GM12865 (cell line): ENCODE results near the gene SST.

Experiments used
- DNase-seq: peaks from one replicate; pipeline ENCODE4 v3.0.0; 2010; ENCODE audit warnings: low read depth
- H3K4me3 ChIP-seq: 2 replicates; pipeline ENCODE4 v1.5.1; 2011; ENCODE audit warnings: mild to moderate bottlenecking, low read depth, low read length, control low read depth
- CTCF ChIP-seq: IDR thresholded peaks from 2 replicates; pipeline ENCODE4 v1.5.1; 2011; ENCODE audit warnings: low read length, control low read depth, low read depth, inconsistent platforms; ENCODE audit not compliant: insufficient read depth; ENCODE audit errors: missing control alignments

SST gene

GRCh38 chr3:187698499-187699399 is 28.6 kb upstream of the SST start:
- no peak for DNase-seq
- no peak overlapping the region for H3K4me3 ChIP-seq
- no peak for TF ChIP-seq CTCF

- TF ChIP-seq CTCF: no peak
- no peak for DNase-seq
Observed at GRCh38 chr3:187696021-187696420, 25.8 kb upstream of the SST start.

GRCh38 chr3:187695449-187695848 is 25.3 kb upstream of the SST start:
- no peak for DNase-seq
- no peak for TF ChIP-seq CTCF
- H3K4me3 ChIP-seq: no peak overlapping the region

More at GRCh38 chr3:187696021-187696420, 25.8 kb upstream of the SST start:
- H3K4me3 ChIP-seq: no peak overlapping the region

GRCh38 chr3:187694801-187695200 is 24.6 kb upstream of the SST start:
- TF ChIP-seq CTCF: no peak
- no peak for DNase-seq

GRCh38 chr3:187693431-187693830 is 23.2 kb upstream of the SST start:
- DNase-seq: no peak
- no peak for TF ChIP-seq CTCF
- H3K4me3 ChIP-seq: no peak overlapping the region

More at GRCh38 chr3:187694801-187695200, 24.6 kb upstream of the SST start:
- H3K4me3 ChIP-seq: no peak overlapping the region

GRCh38 chr3:187689984-187690383 is 19.8 kb upstream of the SST start:
- TF ChIP-seq CTCF: no peak
- DNase-seq: no peak
- no peak overlapping the region for H3K4me3 ChIP-seq
